GM18502 (cell line): ENCODE data around the gene GPHN.
"Not testable (repeated sequence)": the region's sequence is repeated elsewhere in the genome, so short reads cannot be mapped to it uniquely, and the experiment has no call there.

Source experiments
- ATAC-seq: cut with Tn5 transposase; IDR thresholded peaks from one replicate; pipeline ENCODE4 v1.9.1; 2021; ENCODE audit warnings: mild to moderate bottlenecking; ENCODE audit not compliant: unreplicated experiment, poor library complexity

GPHN gene

DNA sequence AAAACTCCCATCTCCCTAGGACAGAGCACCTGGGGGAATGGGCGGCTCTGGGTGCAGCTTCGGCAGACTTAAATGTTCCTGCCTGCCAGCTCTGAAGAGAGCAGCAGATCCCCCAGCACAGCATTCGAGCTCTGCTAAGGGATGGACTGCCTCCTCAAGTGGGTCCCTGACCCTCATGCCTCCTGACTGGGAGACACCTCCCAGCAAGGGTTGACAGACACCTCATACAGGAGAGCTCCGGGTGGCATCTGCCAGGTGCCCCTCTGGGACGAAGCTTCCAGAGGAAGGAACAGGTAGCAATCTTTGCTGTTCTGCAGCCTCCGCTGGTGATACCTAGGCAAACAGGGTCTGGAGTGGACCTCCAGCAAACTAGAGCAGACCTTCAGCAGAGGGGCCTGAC lies 79.8 kb downstream of the GPHN start:
- not testable (repeated sequence) for ATAC-seq

DNA sequence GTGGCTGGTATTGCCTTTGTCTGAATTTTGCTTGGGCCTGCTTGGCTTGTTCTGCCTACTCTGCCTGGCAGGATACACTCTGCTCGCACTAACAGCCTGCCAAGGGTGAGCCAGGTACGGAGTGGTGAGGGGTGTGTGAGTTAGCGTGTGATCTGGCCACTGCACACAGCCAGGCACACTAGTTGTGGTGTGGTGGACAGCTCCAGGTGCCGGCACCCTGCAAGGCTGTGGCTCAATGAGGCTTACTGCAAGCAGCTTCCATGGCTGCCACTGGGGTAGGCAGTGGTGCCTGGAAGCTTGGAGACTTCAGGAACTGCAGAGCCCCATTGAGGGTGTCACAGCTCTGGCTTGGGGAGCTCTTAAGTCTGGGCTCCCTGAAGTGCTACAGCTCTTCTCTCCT lies 87.4 kb downstream of the GPHN start:
- no peak for ATAC-seq

DNA sequence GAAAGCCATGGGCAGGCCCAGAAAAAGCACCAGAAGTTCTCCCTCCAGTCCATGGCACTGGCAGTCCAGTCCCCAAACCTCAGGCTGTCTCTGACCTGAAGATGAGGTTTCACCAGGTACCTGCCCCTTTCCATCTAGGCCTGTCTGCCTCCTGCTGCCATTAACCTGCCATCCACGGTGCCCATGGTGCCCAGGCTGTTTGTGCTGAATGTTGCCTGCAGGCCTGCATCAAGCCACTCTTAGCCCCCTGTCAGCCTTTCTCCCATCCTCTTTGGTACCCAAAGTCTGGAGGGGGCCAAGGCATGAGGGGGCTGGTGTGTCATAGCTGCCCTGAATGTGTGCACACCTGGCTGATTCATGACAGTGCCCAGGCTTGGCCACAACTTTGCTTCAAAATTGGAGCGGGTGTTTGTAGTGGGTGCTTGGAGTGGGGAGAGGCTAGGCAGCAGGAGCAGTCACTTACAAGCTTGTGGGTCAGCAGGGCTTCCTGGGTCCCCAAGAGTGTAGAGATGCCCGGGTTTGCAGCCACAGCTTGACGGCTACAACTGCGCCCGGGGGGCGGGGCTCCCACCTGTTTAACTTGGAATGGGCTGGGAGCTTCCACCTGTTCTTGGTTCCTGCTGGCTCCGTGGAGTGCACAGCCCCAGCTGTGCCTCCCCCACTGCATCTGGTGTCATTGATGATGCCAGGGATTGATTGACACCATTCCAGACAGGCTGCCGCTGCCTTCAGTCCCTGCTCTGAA lies 88.5 kb downstream of the GPHN start:
- ATAC-seq, result no peak

DNA sequence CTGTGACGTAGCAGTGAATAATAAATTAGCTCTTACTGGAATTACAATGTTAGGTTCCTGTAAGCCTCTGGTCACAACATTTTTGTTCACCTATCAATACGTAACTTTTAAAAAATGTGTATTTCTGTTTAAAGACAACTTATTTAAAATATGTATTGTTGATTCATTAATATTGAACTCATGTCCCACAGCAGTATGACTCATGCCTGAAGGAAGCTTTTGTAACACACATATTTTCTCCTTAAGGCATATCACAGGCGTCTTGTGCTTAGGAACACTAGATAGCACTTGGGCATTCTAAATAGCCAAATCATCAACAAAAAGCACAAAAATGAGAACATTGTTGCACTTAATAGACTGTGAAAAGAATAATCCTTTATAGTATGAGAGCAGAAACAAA lies 92.5 kb downstream of the GPHN start:
- ATAC-seq, result no peak

DNA sequence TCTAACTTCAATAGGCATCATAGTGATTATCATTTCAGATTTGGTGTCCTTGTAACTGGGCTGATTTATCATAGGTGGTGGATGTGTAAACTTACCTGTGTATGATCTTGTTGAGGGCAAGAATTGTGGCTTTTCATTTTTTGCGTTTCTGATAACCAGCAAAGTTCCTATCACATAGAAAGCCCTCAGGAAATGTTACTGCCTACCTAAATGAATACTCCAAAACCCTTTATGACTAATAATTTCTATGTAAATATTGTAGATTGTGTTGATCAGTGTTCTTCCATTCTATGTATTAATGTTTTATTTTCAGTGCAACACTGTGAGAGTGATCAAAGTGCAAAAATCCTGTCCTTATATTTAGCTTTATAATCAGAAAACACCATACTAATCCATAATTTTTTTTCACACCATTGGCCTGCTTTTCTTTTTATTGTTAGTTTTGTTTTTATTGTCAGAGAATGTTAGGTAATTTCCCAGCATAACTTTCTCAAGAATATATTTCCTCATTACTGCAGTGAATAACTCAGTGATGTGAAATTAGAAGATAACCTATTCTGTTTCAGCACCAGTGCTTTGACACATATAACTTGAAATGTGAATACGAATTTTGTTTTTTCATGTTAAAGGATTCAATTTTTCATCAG lies 94.1 kb downstream of the GPHN start:
- ATAC-seq, result no peak

DNA sequence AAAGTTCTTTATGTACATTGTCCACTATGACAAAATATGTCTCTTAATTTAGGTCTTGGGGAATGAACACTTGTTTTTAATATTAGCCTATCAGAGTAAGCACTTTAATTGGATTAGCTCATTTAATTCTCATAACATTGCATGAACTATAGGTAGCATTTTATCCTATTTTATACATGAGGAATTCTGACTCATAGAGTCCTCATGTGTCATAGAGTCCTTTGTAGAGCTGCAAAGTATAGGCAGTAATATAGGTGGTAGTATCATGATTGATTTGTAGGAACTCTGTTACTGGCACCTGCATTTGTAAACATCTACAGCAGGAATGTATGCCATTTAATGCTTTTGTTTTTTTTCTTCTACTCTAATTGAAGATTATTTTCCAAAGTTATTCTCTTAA lies 96.0 kb downstream of the GPHN start:
- no peak for ATAC-seq

DNA sequence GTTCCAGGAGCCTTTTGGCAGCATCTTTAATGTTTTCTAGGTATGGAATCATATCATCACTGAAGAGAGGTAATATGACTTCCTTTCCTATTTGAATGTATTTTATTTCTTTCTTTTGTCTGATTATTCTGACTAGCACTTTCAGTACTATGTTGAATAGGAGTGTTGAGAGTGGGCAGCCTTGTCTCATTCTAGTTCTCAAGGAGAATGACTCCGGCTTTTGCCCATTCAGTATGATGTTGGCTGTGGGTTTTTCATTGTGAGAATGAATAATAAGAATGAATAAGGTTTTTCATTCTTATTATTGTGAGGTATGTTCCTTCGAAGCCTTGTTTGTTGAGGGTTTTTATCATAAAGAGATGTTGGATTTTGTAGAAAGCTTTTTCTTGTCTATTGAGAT lies 98.9 kb downstream of the GPHN start:
- ATAC-seq, result no peak

DNA sequence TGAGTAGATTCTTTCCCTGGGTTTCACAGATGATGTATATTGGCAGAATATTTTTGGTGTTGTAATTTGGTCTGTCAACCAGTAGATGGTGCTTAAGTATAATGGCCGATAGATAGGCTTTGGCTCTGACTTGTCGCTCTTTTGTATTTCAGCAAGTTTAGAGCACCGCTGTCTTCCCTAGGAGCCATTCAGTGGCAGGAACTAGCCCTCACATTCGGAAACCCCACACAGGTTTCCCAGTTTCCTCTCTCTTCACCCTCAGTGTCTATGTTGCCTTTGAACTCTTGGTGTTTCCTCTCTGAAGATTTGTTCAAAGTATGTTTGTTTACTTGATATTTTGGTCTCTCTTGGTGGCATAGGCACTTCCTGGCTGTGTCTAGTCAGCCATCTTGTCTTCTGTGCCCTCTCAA lies 102.2 kb downstream of the GPHN start:
- ATAC-seq, result no peak

DNA sequence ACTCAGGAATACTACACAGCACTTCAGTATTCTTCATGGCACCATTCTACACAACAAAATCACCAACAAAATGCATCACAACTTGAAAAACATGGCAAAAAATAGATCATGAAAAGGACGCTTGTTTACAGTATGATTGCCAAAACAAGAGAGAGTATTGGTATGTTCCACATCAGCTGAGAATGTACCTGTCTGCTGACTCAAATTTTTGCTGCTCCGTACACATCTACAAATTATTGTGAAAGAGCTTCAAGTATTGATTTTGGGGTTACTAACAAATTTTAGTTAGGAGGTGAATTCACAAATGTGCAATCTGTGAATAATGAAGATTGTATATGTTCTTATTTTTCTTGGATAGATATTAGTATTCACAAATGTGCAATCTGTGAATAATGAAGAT lies 105.4 kb downstream of the GPHN start:
- no peak for ATAC-seq

DNA sequence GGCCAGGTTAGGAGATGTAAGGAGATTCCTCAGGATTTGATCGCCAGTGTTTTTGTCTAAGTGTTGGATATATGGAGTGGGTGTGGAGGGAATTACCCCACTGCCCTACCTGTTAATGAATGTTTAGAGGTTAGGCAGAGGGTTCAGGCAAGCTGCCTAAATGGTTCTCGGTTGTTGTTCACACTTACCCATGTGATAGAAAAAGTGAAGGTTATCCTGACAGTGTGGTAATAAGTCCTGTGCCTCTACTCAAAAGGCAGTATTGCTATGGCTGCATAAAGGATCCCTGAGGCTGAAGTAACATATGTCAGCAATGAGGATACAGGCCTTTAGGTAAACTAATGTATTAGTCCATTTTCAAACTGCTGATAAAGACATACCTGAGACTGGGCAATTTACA lies 112.0 kb downstream of the GPHN start:
- ATAC-seq, result no peak

DNA sequence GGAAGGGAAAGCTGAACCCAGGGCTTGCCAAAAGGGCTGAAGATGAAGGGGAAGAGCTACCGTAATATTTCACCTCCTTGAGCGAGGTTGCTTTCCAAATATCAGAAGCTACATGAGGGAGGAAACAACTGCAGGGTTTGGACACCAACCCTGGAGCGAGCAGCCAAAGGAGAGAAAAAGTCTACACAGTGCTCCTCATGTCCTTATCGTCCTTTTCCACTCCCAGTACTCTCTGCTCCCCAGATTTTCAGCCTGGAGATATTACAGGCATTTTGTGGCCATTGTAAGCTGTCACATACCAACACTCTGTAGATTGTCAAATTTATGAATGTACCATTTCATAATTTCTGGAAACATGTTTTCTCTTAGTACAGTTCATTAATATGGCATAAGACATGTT lies 115.9 kb downstream of the GPHN start:
- no peak for ATAC-seq

DNA sequence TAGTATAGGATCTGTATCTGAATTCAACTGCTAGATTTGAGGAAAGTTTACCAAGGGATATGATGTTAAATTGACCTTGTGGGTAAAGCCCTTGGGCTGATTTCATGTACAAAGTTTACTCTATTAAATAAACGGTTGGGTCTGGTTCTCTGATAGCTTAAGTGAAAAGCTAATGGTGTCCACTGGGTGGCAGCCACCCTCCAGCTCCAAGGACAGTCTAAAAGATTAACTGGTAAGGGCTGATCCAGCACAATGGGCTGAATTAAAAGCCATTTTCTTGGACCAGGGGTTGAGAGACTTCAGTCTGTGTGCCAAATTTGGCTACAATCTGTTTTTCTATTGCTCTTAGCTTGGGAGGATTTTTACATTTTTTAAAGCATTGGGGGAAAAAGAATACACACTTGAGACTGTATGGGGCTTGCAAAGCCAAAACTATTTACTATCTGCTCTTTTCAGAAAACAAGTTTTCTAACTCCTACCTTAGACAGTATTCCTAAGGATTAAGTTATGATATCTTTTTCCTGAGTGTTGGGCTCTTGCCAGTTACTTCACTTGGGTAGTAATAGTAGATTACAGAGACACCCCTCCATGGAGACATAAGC lies 116.5 kb downstream of the GPHN start:
- peak; percentile 60 for ATAC-seq

DNA sequence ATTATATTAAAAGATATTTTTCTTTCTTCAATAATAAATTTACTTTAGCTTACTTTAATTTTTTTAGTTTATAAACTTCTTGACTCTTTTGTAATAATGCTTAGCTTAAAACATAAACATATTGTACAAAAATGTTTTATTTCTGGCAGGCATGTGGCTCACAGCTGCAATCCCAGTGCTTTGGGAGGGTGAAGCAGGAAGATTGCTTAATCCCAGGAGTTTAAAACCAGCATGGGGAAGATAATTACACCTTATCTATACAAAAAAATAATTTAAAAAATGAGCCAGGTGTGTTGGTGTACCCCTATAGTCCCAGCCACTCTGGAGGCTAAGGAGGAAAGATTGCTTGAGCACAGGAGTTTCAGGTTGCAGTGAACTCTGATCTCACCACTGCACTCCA lies 120.7 kb downstream of the GPHN start:
- ATAC-seq, result no peak

DNA sequence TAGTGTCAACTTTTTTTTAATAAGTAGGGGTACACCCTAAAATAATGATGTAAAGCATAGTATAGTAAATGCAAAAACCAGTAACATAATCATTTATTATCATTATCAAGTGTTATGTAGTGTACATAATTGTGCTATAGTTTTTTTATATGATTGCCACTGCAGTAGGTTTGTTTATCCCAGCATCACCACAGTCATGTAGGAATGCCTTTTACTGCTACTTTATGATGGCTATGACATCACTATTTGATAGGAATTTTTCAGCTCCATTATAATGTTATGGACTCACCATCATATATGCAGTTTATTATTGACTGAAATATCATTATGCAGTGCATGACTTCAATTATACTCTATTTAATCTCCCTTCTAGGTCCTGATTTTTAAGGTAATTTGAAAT lies 121.6 kb downstream of the GPHN start:
- ATAC-seq, result no peak

DNA sequence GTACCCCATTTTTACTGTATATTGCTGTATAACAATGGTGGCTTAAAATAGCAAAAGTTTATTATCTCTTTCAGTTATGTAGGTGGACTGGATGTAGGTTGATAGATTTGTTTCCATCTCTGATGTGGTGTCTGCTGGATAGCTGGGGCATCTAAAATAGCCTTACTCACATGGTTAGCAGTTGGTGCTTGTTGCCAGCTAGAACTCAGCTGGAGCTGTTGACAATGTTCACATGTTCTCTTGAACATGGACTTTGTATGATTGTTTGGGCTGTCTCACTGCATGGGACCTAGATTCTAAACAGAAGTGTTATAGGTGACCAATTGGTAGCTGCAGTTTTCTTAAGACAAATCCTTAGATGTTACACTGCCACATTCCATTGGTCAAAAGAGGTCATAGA lies 126.9 kb downstream of the GPHN start:
- no peak for ATAC-seq

DNA sequence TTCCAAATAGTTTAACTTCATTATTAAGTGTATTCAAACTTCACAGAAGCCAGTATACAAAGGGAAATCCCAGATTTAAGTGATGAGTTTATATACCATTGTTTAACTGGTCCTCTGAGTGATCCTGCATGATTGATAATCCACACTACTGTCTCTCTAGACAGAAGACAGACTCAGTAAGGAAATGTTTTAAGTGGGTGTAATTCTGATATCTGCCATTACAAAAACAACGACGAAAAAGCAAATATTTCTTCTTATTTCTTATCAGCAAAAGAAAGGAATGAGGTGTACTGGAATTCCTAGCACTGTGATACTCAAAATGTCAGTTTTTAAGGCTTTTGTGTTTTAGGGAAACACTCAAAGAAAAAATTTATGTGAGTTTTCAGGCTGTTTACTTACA lies 127.5 kb downstream of the GPHN start:
- no peak for ATAC-seq

DNA sequence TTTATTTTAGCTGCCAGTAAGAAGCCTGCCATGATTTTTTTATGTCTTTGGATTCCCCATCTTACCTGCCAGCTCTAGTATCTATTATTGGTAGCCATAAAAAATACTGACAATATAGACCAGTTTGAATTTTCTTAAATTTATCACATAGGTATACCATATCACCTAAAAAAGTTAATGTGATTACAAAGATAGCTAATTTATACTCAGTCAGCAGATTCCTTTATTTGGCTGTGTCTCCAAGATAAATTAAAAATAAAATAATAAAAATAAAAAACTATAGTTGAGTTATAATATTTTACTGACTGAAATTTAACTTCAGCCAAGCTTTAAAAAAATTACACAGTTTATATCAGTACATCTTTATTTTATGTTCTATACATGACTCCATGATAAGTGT lies 128.3 kb downstream of the GPHN start:
- no peak for ATAC-seq

DNA sequence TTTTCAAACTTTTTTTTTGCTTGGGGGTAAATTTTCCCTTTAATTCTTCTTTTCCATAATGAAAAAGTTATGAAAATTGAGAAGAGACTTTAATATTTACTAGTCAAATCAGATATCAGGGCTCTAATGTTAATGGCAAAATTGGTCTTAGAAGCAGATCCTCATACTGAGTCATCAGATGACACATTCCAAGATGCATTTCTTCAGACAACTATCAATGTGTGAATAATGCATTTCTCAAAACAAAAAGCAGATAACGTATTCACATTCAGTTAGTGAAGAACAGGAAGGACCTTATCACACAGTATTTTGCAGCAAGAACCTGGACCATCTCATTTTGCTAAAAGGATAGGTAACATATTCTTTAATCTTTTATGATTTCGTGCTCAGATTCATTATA lies 130.7 kb downstream of the GPHN start:
- ATAC-seq, result no peak

DNA sequence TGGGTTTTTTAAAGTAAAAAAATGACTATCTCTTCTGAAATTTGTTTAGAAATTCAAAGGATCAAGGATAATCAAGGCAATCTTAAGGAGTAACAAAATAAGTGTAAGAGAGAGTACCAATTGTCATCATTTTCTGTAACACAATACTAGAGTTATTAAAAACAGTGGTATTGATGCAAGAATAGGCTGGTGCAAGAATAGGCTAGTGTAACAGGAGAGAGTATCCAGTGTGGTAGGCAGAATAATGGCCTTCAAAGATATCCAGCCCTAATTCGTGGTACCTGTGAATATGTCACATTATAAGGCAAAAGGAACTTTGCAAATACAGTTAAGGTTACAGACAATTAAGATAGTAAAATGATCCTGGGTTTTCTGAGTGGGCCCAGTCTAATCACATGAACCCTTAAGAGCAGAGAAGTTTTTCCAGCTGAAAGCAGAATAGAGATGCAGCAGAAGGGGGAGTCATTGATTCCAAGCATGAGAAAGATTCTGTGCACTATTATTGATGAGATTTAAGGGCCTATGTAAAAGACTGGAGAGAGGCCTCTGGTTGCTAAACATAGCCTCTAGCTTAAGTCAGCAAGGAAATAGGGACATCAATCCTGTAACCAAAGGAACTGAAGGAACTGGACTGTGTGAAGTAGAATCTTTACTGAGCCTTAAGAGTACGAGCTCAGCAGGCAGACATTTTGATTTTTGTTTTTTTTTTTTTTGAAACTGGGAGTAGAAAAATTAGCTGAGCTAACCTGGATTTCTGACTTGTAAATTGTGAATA lies 134.1 kb downstream of the GPHN start:
- no peak for ATAC-seq

DNA sequence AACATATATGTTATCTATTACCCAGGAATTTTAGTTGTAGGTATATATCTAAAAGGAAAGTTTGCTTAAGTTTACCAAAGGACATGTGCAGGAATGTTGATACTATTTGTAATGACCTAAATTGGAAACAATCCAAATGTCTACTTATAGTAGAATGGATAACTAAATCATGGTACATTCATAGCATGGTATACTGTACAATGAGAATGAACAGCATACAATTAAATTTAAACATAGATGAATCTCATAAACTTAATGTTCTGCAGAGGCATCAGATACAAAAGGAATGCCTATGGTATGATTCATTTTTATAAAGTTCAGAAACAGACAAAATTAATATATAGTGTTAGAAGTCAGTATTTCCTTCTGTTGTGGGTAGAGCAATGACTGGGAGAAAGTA lies 135.4 kb downstream of the GPHN start:
- no peak for ATAC-seq

DNA sequence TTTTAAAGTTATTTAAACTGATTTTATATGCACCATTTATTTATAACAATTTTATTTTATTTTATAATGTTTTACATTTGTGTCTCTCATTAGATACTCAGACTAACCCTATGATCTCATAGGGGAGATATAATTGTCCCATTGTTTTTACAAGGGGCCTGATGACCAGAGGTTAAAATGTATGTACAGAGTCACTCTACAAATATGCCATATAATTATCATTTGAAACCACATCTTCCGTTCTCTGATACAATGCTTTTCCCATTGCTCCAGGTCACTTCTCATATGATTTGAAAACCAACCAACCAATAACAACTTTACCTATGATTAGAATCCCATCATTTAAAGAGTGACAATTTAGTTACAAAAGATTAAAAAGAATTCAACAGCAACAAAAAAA lies 137.8 kb downstream of the GPHN start:
- ATAC-seq, result no peak
